ENCODE data around the gene MYOF. TPM values are rescaled to one million over a fixed set of nuclear protein-coding genes. Genes with fewer than 3 reads are reported as not detected.

The MYOF gene
- polyA plus RNA-seq, 3 donors, result 9.7 to 29.1 (median 14.5) TPM

DNA sequence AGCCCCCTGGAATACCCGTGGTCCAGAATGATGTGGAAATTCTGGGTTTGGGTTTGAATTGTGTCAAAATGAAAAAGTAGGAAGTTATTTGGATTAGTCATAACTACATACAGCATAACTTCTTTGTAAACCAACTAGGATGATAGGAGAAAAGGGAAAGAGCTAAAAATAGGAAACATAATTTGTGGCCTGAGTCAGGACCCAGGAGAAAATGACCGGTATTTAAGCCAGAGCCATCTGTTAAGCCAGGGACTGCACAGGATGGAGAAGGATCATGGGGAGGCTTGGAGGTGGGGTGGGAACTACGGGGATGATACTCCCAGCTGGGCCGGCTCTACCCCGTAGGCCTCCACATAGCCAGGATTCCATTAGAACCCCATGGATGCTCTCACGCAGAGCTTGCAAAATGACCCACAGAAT is 98.6 kb downstream of the MYOF start:
- Mint-ChIP-seq H3K9me3 (no peaks in the 10 kb centered on the region), H3K4me1 (peaks cover 63% of the 10 kb centered on the region), H3K36me3 (peaks cover 50 to 56% of the 10 kb centered on the region in 2 donors), H3K4me3 (no peak overlapping the region), H3K27ac (peak overlapping the region in 6 of 7 donors; percentile 50 to 87 (median 70)), H3K27me3 (ENCODE audit: low read depth in 3 of 3) (peaks cover 0 to 3% (median 0%) of the 10 kb centered on the region in 3 donors)
- DNase-seq, result peak; percentile 18 to 65 (median 37)
- no peaks in the 10 kb centered on the region for H3K9me3 ChIP-seq (replicated peaks in 1 of 2; ENCODE audit: control insufficient read depth in 1 of 2, insufficient read depth in 1 of 2, low read length in 2 of 2)
- peaks cover 54 to 64% of the 10 kb centered on the region in 2 donors for H3K4me1 ChIP-seq (ENCODE audit: control insufficient read depth in 1 of 2, insufficient read depth in 2 of 2, low read length in 2 of 2)
- intact Hi-C loops (cut with micrococcal nuclease), result loop anchor here in 1 of 2 donors (5.0 kb wide), 1 partner anchor 34 kb away; no protein-coding TSS in a partner anchor
- no peak for TF ChIP-seq CTCF (IDR thresholded peaks at IDR 0.05)
- H2AFZ ChIP-seq (ENCODE audit: insufficient read depth, low read depth, low read length, poor library complexity, severe bottlenecking), result no peak overlapping the region
- H3K36me3 ChIP-seq (replicated peaks in 1 of 2; ENCODE audit: control insufficient read depth in 1 of 2, insufficient read depth in 2 of 2, low read length in 2 of 2), result peaks cover 18 to 40% of the 10 kb centered on the region in 2 donors
- H3K4me3 ChIP-seq (replicated peaks in 1 of 3; ENCODE audit: low read depth in 2 of 3, low read length in 3 of 3), result no peak overlapping the region
- no peaks in the 10 kb centered on the region for H4K20me1 ChIP-seq (ENCODE audit: insufficient read depth, low read length)
- no peak overlapping the region for H3K4me2 ChIP-seq (replicated peaks; ENCODE audit: extremely low read depth, low read length, poor library complexity, severe bottlenecking)
- H3K9ac ChIP-seq (ENCODE audit: insufficient read depth, low read length, poor library complexity, severe bottlenecking), result no peak overlapping the region
- H3K27ac ChIP-seq (ENCODE audit: low read depth in 1 of 2, low read length in 2 of 2), result peak overlapping the region; percentile 13 to 69
- WGBS (ENCODE audit: insufficient coverage), result 73% methylated on average over 4 of the region's 6 CpGs
- no peaks in the 10 kb centered on the region for H3K79me2 ChIP-seq (ENCODE audit: insufficient read depth, low read length)
- no peaks in the 10 kb centered on the region for H3K27me3 ChIP-seq (ENCODE audit: control insufficient read depth in 2 of 2, insufficient read depth in 2 of 2, low read length in 2 of 2)

DNA sequence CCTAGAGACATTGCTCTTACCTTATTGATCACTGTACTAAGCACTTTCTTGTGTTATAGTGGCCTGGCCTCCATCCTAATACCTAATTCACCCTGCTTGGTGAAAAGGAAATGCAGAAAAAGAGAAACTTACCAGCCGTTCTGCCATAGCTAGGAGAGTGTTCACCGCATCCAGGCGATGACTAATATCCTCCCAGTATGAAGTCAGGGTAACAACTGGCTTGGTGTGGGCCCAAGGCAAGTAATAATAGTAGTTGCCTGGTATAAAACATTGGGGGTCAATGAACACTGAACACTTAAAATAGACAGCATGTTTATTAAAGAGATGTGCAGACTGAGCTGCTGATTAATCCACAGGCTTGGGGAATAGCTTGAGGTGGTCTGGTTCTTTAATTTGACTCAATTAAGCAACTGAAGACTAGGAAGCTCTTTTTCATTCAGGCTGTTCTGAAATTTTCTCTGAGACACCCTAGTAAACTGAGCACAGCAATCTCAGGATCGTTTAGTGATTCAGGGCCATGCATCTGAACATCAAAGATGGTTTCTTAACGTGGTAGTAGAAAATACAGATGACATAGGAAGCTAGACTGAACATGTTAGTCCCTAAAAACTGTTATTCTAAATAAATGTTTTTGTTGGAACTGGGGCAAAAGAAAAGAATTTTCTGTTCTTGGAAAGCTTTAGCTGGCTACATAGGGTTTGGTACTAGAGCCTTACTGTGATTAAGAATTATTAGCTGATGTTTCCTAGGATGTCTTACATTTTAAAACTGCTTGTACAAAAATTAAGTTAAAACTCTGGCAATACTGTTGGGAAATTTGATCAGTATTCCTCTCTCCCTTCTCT is 102.2 kb downstream of the MYOF start:
- H3K27ac Mint-ChIP-seq, result peak overlapping the region; percentile 44 to 89 (median 76)
- no peak overlapping the region for H3K4me3 Mint-ChIP-seq
- Histone ChIP-seq H3K9ac (ENCODE audit: insufficient read depth, low read length, poor library complexity, severe bottlenecking) (no peak overlapping the region), H3K36me3 (replicated peaks in 1 of 2; ENCODE audit: control insufficient read depth in 1 of 2, insufficient read depth in 2 of 2, low read length in 2 of 2) (peaks cover 28 to 61% of the 10 kb centered on the region in 2 donors), H3K9me3 (replicated peaks in 1 of 2; ENCODE audit: control insufficient read depth in 1 of 2, insufficient read depth in 1 of 2, low read length in 2 of 2) (no peaks in the 10 kb centered on the region), H3K27ac (ENCODE audit: low read depth in 1 of 2, low read length in 2 of 2) (peak overlapping the region in 1 of 2 donors; percentile 74), H4K20me1 (ENCODE audit: insufficient read depth, low read length) (no peaks in the 10 kb centered on the region), H3K79me2 (ENCODE audit: insufficient read depth, low read length) (no peaks in the 10 kb centered on the region), H2AFZ (ENCODE audit: insufficient read depth, low read depth, low read length, poor library complexity, severe bottlenecking) (no peak overlapping the region), H3K4me3 (replicated peaks in 1 of 3; ENCODE audit: low read depth in 2 of 3, low read length in 3 of 3) (no peak overlapping the region), H3K27me3 (ENCODE audit: control insufficient read depth in 2 of 2, insufficient read depth in 2 of 2, low read length in 2 of 2) (no peaks in the 10 kb centered on the region), H3K4me1 (ENCODE audit: control insufficient read depth in 1 of 2, insufficient read depth in 2 of 2, low read length in 2 of 2) (peaks cover 34 to 41% of the 10 kb centered on the region in 2 donors), H3K4me2 (replicated peaks; ENCODE audit: extremely low read depth, low read length, poor library complexity, severe bottlenecking) (no peak overlapping the region)
- peaks cover 38% of the 10 kb centered on the region for H3K4me1 Mint-ChIP-seq
- DNase-seq, result peak in 2 of 3 donors; percentile 27 to 70
- intact Hi-C loops (cut with micrococcal nuclease), result loop anchor here (5.0 to 10.0 kb wide), 3 partner anchors 37 to 295 kb away; partner anchors contain the start of gene CEP55 (in 1 of the 2)
- 67% methylated on average over 2 of the region's 5 CpGs for WGBS (ENCODE audit: insufficient coverage)
- H3K27me3 Mint-ChIP-seq (ENCODE audit: low read depth in 3 of 3), result peaks cover 0 to 1% (median 0%) of the 10 kb centered on the region in 3 donors
- no peak for TF ChIP-seq CTCF (IDR thresholded peaks at IDR 0.05)
- no peaks in the 10 kb centered on the region for H3K9me3 Mint-ChIP-seq
- H3K36me3 Mint-ChIP-seq, result peaks cover 57 to 60% of the 10 kb centered on the region in 2 donors
